ENCODE data around the gene SUSD3. TPM values are rescaled to one million over a fixed set of nuclear protein-coding genes. Genes with fewer than 3 reads are reported as not detected.
A peak's percentile ranks its signal among the peaks of the same experiment; 100 is the strongest.

Gene SUSD3
- total and polyA plus RNA-seq, 10 of the 15 experiments (the other 5 are each of a cell fraction or from before 2014, with no cell fraction given), result 2.5 to 92.0 (median 31.1) TPM

- intact Hi-C loops (cut with micrococcal nuclease; ENCODE audit: unreplicated experiment), result loop anchor here (5.0 kb wide), 1 partner anchor 89 kb away; no protein-coding TSS in a partner anchor
- peak overlapping the region; percentile 95 for H3K4me2 ChIP-seq (ENCODE audit: control insufficient read depth, insufficient read depth)
- TF ChIP-seq JUND (IDR thresholded peaks at IDR 0.05; ENCODE audit: low read depth, low read length), result peak; percentile 38; the same call in 1 of the 2 replicates
- TF ChIP-seq BMI1 (IDR thresholded peaks at IDR 0.05; ENCODE audit: borderline replicate concordance), result no peak
- TF ChIP-seq IKZF2 (IDR thresholded peaks at IDR 0.05), result peak; percentile 66 to 67
- no peak for TF ChIP-seq BRCA1 (IDR thresholded peaks at IDR 0.05; ENCODE audit: low read depth, low read length)
- TF ChIP-seq ZBTB4 (CRISPR knock-in tag; IDR thresholded peaks at IDR 0.05), result no peak
- TF ChIP-seq CEBPZ (IDR thresholded peaks at IDR 0.05; ENCODE audit: low read depth, low read length), result no peak
- TF ChIP-seq EED (IDR thresholded peaks at IDR 0.05; ENCODE audit: low read depth), result peak; percentile 86
- peak; percentile 43; the same call in 1 of the 2 replicates for TF ChIP-seq ZBED1 (IDR thresholded peaks at IDR 0.05; ENCODE audit: borderline replicate concordance)
- TF ChIP-seq BCL11A (IDR thresholded peaks at IDR 0.05; ENCODE audit: low read depth, low read length), result peak; percentile 55; the same call in 1 of the 2 replicates
- peak; percentile 84 for TF ChIP-seq IRF4 (IDR thresholded peaks at IDR 0.05; ENCODE audit: low read depth, low read length)
- 0 out of 2 replicates have a peak, but pooled peaks have one; percentile 26 for TF ChIP-seq YY1 (IDR thresholded peaks at IDR 0.05; ENCODE audit: low read depth, low read length)
- TF ChIP-seq PAX5 (IDR thresholded peaks at IDR 0.05; ENCODE audit: borderline replicate concordance, low read depth, low read length), result peak; percentile 41; the same call in 1 of the 2 replicates
- no peak for TF ChIP-seq NRF1 (conservative IDR thresholded peaks at IDR 0.05; ENCODE audit: low read depth, low read length)
- peak; percentile 45 for TF ChIP-seq IKZF1 (conservative IDR thresholded peaks at IDR 0.05)
- TF ChIP-seq SIX5 (IDR thresholded peaks at IDR 0.05; ENCODE audit: low read depth, low read length, severe bottlenecking), result no peak
- TF ChIP-seq SMAD1 (IDR thresholded peaks at IDR 0.05; ENCODE audit: low read depth, partially characterized antibody), result no peak
- peak; percentile 62; the same call in 1 of the 2 replicates for TF ChIP-seq SPI1 (IDR thresholded peaks at IDR 0.05; ENCODE audit: borderline replicate concordance, insufficient read depth, low read depth, low read length)
- TF ChIP-seq RB1 (IDR thresholded peaks at IDR 0.05; ENCODE audit: borderline replicate concordance), result no peak
Observed at GRCh38 chr9:93091453-93092081, 33.1 kb downstream of the SUSD3 start.

More at GRCh38 chr9:93091453-93092081, 33.1 kb downstream of the SUSD3 start:
- ChIA-PET CTCF (interaction anchor here (1.1 to 1.9 kb wide), 3 partner anchors 17 to 106 kb away, joined by 3 to 10 read pairs (median 4); no protein-coding TSS in a partner anchor), RAD21 (ENCODE audit: unreplicated experiment) (interaction anchor here (0.5 to 2.6 kb wide), 4 partner anchors 31 to 134 kb away, joined by 3 to 13 read pairs (median 4); no protein-coding TSS in a partner anchor), SMC1A (ENCODE audit: uncharacterized antibody, unreplicated experiment) (interaction anchor here (0.8 to 3.1 kb wide), 4 partner anchors 27 to 88 kb away, joined by 3 to 14 read pairs (median 4); no protein-coding TSS in a partner anchor), POLR2A (interaction anchor here (0.6 to 3.3 kb wide), 8 partner anchors 9 to 35 kb away, joined by 3 to 13 read pairs (median 3); no protein-coding TSS in a partner anchor)
- Histone ChIP-seq H3K9ac (ENCODE audit: control insufficient read depth, insufficient read depth, low read length) (no peak overlapping the region), H3K27ac (ENCODE audit: control insufficient read depth, insufficient read depth) (peak overlapping the region; percentile 99), H2AFZ (ENCODE audit: control insufficient read depth, low read depth, low read length) (no peak overlapping the region; the same call in 1 of the 2 replicates), H3K36me3 (ENCODE audit: control insufficient read depth in 2 of 2, insufficient read depth in 2 of 2, low read length in 1 of 2) (peaks cover 0 to 4% of the 10 kb centered on the region in 2 experiments; a peak in 1 of 4 replicates), H4K20me1 (ENCODE audit: control insufficient read depth, insufficient read depth) (no peaks in the 10 kb centered on the region), H3K4me1 (ENCODE audit: control insufficient read depth, insufficient read depth, low read length) (peaks cover 45% of the 10 kb centered on the region), H3K9me3 (replicated peaks; ENCODE audit: control insufficient read depth, insufficient read depth, low read length) (peaks cover 9% of the 10 kb centered on the region), H3K79me2 (ENCODE audit: control insufficient read depth, insufficient read depth, low read length) (no peaks in the 10 kb centered on the region; the same call in 1 of the 2 replicates), H3K4me3 (peak overlapping the region; percentile 10; the same call in 1 of the 2 replicates), H3K27me3 (replicated peaks in 1 of 2; ENCODE audit: control insufficient read depth in 2 of 2, insufficient read depth in 2 of 2, low read length in 1 of 2) (no peaks in the 10 kb centered on the region)
- FAIRE-seq, result peak; percentile 77
- in situ Hi-C loops (cut with MboI), result no loop called here
- 44% methylated on average over 2 of the region's 3 CpGs for WGBS (ENCODE audit: insufficient coverage, insufficient replicate concordance, low lambda C conversion rate, missing lambda C conversion rate)
- no TSS peak for BruUV-seq (replicated peaks)
- ATAC-seq, result no peak
- DNase-seq (ENCODE audit: low read depth, low spot score), result peak; percentile 69
